GM18951 (cell line): Measurements from ENCODE around the gene MYH14.

Experiments
- POLR2A ChIP-seq: IDR thresholded peaks from 4 replicates; pipeline ENCODE4 v1.6.1; 2011; ENCODE audit warnings: mild to moderate bottlenecking; ENCODE audit not compliant: insufficient read length, insufficient read depth; ENCODE audit errors: extremely low read depth
- in situ Hi-C: fragments of 300-500 bp; cut with MboI; formaldehyde crosslinking; loops from one replicate; pipeline ENCODE4 v1.12.0; 2022; ENCODE audit warnings: low sequenced_read_pairs, mixed read lengths, inconsistent platforms; ENCODE audit not compliant: unreplicated experiment

MYH14 gene

DNA sequence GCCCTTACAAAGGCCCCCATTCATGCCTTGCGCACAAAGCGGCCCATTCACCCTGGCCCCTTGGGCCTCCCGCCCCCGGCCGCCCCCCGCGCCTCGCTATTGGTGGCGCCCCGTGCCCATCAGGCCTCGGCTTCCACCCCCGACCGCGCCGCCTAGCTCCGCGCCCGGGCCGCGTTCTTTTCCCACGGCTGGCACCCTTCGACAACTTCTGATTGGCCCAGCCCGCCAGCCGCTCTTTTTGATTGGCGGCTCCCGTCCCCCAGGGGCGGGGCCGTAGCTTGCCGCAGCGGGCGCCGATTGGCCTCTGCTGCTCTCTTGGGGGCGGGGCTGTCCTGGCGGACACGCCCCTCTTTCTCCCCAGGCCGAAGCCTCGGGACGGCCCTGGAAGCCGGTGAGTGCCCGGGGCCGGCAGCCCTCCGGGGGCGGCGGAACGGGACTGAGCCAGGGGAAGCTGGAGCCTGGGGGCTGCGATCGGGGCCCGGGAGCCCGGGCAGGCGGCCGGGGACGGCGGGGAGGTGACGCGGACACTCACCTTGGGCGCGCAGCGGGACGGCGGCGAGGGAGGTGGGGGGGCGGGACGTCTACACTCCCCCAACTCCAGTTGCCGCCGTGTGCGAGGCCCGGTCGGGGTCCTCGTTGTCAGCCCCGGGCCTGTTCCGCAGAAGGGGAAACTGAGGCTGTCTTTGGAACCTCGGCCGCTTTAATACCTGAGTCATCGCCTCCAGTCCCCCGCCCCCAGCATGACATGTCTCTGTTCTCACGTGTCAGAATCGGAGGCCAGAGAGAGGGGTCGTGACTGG lies at the start of gene MYH14:
MYH14 (plus strand) TSS at position 342 of the 800 bp plus-strand sequence. CDS start 6,744 bp downstream, outside the sequence.
- TF ChIP-seq POLR2A = no peak
- in situ Hi-C loops = no loop called here

DNA sequence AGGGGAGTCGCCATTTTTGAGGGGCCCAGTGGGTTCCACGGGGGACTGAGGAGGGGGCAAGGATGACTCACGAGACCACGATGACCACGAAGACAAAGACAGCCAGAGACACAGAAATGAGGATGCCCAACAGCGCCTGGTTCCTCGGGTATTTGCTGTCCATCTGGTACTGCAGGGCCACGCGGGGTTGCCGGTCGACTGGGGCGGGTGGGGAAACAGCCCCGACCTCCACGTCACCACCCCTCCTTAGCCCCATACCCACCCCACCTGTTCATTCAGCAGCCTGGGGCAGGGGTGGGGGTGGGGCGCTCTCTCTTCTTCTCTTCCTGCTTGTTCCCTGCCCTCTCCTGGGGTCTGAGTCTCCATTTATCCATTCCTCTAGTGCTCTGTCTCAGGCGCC lies 48.9 kb upstream of the MYH14 start:
- in situ Hi-C loops = no loop called here
- no peak for TF ChIP-seq POLR2A

DNA sequence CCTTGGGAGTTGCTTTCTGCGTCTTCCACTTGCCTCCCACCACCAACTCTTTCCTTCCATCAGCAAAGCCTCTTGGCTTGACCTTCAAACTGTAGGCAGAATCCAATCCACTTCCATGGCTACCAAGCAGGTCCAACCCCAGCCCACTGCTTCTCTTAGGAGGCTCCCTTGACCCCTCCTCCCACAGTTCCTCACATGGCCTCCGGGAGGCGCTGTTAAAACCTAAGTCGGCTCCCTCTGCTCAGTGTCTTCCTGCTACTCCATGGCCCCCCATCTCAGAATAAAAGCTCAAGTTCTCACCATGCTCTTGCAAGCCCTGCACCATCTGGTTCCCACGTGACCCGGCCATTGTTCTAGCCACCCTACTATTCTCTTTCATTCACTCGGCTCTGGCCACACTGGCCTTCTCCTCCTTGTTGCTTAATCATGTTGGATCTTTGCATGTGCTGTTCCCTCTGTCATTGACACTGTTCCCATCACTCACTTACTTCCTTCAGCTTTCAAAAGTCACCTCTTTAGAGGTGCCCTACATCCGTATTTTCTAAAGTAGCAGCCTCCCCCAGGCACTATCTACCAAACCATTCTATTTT lies 47.8 kb upstream of the MYH14 start:
- in situ Hi-C loops = no loop called here
- no peak for TF ChIP-seq POLR2A

DNA sequence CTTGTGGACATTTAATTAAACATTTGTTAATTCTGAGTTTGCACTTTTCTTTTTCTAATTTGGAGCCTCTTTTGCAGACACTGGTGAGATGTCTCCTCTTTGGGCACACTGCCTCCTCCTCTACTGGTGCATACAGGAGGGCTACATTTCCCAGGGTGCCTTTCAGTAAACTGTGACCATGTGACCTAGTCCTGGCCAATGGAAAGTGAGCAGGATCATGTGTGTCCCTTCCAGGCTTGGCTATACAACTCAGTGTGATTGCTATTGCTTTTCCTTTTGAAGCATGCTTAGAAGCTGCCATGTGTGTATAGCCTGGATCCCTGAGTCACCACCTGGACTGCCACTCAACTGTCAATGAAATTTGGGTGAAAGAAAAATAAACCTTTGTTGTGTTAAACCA lies 44.8 kb upstream of the MYH14 start:
- no peak for TF ChIP-seq POLR2A
- in situ Hi-C loops = no loop called here

DNA sequence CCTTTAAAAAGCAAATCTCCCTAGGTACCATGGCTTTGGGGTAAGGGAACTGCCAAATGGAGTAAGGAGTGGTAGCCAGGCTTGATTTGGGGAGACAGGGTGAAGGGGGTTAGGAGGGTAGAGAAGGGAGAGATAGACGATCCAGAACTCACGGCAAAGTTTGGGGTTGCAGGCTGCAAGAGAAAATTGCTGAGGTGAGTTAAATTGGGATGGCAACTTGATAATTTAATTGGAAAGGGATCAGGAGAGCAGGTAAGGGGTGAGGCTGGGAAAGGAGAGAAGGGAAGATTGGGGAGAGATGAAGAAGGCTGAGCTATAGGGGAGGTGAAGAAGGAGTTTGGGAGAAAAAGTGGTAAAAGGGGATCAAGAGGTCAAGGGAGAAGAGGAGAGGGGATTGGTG lies 44.3 kb upstream of the MYH14 start:
- in situ Hi-C loops = no loop called here
- no peak for TF ChIP-seq POLR2A

DNA sequence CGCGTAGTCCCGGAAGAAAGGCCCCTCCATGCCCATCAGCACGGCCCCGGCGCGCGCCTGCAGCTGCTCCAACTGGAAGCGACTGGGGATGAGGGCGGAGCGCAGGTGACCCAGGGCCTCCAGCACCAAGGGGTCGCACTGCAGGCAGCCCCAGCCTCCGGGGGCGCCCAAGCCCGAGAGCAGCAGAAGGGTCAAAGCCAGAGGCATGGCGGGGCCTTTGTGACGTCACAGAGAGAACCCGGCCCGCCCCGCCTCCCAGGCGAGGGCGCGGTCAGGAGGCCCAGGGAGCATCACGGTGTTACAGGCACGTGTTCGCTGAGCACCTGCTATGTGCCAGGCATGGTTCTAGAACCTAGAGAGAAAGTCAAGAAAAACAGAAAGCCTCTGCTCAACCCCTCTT lies 40.4 kb upstream of the MYH14 start, which contains the start of gene IZUMO2:
IZUMO2 (minus strand) TSS at position 294 of the 400 bp plus-strand sequence; CDS start at position 207, 87 bp downstream.
- TF ChIP-seq POLR2A = no peak
- in situ Hi-C loops = no loop called here

DNA sequence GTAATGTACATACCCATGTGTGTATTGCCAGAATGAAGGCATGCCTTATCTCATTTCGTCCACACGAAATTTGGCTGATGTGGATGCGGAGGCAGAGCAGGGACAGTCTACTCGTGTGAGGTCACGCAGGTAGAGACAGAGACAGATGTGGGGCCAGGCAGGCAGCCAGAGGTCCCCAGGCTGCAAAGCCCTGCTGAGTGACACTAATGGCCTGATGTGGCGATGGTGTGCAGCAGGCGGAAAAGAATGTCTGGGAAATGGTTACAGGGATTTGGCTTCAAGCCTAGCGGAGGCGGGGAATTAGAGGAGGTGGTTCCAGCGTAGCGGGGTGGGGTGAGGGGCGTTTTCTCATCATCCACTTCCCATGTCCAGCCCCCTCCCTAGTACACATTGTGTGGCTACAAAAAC lies 36.1 kb upstream of the MYH14 start:
- in situ Hi-C loops = no loop called here
- TF ChIP-seq POLR2A = no peak

DNA sequence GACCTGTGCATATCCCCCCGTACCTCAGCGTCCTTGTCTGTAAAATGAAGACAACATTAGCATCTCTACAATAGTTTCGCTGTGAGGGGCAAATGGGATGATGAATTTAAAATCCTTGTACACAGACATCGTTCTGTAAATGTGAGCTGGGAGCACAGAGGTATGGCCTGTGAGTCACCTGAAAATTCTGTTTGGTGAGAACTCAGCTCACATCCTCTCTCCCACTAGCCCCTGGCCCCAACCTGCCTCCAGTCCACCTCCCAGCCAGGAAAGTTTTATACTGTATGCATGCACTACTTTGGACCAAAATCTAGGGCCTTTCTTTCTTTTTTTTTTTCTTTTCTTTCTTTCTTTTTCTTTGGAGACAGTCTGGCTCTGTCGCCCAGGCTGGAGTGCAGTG lies 31.7 kb upstream of the MYH14 start:
- TF ChIP-seq POLR2A = no peak
- in situ Hi-C loops = loop anchor here (10.0 kb wide), 1 partner anchor 93 kb away; no protein-coding TSS in a partner anchor

DNA sequence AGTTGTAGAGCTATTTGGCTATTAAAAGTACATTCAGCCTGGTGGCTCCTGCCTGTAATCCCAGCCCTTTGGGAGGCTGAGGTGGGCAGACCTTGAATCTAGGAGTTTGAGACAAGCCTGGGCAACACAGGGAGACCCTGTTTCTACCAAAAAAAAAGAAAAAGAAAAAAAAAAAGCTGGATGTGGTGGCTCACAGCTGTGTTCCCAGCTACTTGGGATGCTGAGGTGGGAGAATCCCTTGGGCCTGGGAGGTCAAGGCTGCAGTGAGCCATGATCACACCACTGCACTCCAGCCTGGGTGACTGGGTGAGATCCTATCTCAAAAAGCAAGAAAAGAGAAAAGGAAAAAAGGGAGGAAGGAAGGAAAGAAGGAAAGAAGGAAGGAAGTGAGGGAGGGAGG lies 30.7 kb upstream of the MYH14 start:
- TF ChIP-seq POLR2A = no peak
- in situ Hi-C loops = loop anchor here (10.0 kb wide), 1 partner anchor 92 kb away; no protein-coding TSS in a partner anchor

DNA sequence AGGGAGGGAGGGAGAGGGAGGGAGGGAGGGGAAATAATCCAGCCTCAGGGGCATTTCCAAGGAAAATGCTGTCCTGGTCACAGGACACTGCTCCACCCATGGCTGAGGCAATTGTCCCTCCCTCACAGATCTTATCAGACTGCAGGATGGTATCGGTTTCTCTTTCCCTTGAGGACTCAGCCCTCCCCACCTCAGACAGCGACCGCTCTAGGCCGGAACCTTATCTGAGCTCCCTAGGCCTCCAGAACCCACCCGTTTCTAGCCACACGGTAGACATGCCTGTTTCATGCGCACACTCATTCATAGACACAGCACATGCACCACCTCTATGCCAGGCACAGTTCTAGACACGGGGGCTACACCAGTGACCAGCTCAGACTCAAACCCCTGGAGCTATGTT lies 30.3 kb upstream of the MYH14 start:
- TF ChIP-seq POLR2A = no peak
- in situ Hi-C loops = loop anchor here (10.0 kb wide), 1 partner anchor 92 kb away; no protein-coding TSS in a partner anchor

DNA sequence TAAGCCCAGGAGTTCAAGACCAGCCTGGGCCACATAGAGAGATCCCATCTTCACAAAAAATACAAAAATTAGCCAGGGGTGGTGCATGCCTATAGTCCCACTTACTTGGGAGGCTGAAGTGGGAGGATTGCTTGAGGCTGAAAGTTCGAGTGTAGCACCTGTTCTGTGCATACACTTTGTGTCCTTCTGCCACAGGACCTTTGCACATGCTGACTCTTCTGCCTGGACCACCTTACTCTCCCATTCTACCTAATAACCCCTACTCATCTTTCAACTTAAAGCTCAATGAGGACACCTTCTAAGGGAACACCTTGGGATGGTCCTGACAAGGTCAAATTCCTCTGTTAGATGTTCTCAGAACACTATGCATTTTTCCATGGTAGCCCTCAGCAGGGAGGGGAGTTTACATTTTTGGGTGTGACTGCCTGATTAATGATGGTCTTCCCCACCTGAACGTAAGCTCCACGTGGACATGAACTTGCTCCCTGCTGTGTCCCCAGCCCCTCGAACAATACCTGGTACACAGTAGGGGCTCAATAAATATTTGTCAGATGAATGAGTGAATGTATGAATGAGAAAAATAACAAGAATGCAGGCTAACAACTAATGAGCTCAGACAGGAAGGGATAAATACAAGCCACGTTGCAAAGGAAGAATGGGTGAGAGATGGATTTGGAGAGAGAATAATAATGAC lies 29.2 kb upstream of the MYH14 start:
- no peak for TF ChIP-seq POLR2A
- in situ Hi-C loops = loop anchor here (10.0 kb wide), 1 partner anchor 91 kb away; no protein-coding TSS in a partner anchor

DNA sequence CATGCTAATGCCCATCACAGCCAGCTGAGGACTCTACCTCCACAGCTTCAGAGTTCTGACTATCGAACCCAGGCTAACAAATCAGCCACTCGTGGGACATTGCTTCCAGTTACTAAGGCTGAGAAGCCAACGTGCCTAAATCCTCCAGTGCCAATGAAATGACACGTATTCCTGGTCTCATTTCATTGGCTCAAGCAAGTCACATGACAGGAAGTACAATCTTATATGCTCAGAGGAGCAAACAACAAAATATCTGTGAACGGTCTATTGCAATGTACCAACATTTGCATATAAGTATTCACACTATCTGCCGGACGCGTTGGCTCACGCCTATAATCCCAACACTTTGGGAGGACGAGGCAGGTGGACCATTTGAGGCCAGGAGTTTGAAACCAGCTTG lies 27.5 kb upstream of the MYH14 start:
- in situ Hi-C loops = loop anchor here (10.0 kb wide), 1 partner anchor 89 kb away; no protein-coding TSS in a partner anchor
- no peak for TF ChIP-seq POLR2A

DNA sequence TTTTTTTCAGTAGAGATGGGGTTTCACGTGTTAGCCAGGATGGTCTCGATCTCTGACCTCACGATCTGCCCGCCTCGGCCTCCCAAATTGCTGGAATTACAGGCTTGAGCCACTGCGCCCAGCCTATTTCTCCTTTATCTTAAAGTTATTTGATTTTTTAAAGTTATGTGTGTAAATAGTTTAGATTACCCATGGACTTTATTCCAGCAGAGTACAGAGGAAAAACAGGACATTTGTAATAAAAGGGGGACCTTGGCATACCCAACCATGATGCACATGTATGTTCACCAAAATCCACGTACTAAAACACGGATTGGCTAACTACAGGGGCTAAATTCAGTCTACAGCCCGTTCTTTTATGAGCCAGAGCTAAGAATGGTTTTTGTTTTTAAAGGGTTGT lies 26.6 kb upstream of the MYH14 start:
- in situ Hi-C loops = loop anchor here (10.0 kb wide), 1 partner anchor 88 kb away; no protein-coding TSS in a partner anchor

More for the DNA sequence above, 26.6 kb upstream of the MYH14 start:
- no peak for TF ChIP-seq POLR2A
